GM12878 (cell line): ENCODE results near the gene HOXD10. TPM values are rescaled to one million over a fixed set of nuclear protein-coding genes. Genes with fewer than 3 reads are reported as not detected.

Experiments used
- ATAC-seq: fragments of 200-7000 bp; cut with Tn5 transposase; 3 replicates; pipeline ENCODE4 v1.9.1; 2020; ENCODE audit warnings: mild to moderate bottlenecking, moderate library complexity
- BruUV-seq: library from RNA; stranded (reverse); fragments of 400-500 nt; replicated peaks from 2 replicates; lab custom pipeline; 2021; lab: Mats Ljungman, UMichigan
- CTCF ChIA-PET: fragments of 300-600 bp; sonication (Branson Sonifier 250); formaldehyde crosslinking; extraction: SDS; loops from one replicate; lab custom pipeline; 2021; ENCODE audit warnings: inconsistent platforms; lab: Yijun Ruan, JAX
- POLR2A ChIA-PET: fragments of 350-600 bp; formaldehyde crosslinking; extraction: SDS; loops from one replicate; lab custom pipeline; 2021; ENCODE audit warnings: inconsistent platforms; lab: Charles Lee
- RAD21 ChIA-PET: fragments of 300-600 bp; sonication (Branson Sonifier 250); formaldehyde crosslinking; loops from one replicate; lab custom pipeline; 2023; ENCODE audit warnings: antibody characterized with exemption; ENCODE audit not compliant: unreplicated experiment; lab: Charles Lee
- SMC1A ChIA-PET: fragments of 300-600 bp; sonication (Branson Sonifier 250); formaldehyde crosslinking; loops from one replicate; lab custom pipeline; 2023; ENCODE audit not compliant: unreplicated experiment, uncharacterized antibody; lab: Charles Lee
- DNase-seq: peaks from one replicate; pipeline ENCODE4 v3.0.0-alpha.2; 2011; ENCODE audit warnings: low read depth, low spot score
- FAIRE-seq: peaks from 3 replicates; lab custom pipeline; 2011; peaks lifted over from hg19 to GRCh38; lab: Jason Lieb, UNC
- H2AFZ ChIP-seq: 2 replicates; pipeline ENCODE4 v1.6.0; 2011; ENCODE audit warnings: low read depth, low read length, control low read depth; ENCODE audit not compliant: control insufficient read depth
- H3K27ac ChIP-seq: 2 replicates; pipeline ENCODE4 v1.5.1; 2011; ENCODE audit warnings: control low read depth; ENCODE audit not compliant: control insufficient read depth, insufficient read depth
- H3K27me3 ChIP-seq, 2 experiments: replicated peaks in 1 of 2; 2 replicates each; pipeline versions ENCODE4 v1.6.0 to v1.6.1; 2011; ENCODE audit warnings: low read length in 1 of 2; ENCODE audit not compliant: control insufficient read depth in 2 of 2, insufficient read depth in 2 of 2
- H3K36me3 ChIP-seq, 2 experiments: 2 replicates each; pipeline ENCODE4 v1.5.1; 2011; ENCODE audit warnings: low read length in 1 of 2; ENCODE audit not compliant: control insufficient read depth in 2 of 2, insufficient read depth in 2 of 2
- H3K4me1 ChIP-seq: 2 replicates; pipeline ENCODE4 v1.6.1; 2011; ENCODE audit warnings: mild to moderate bottlenecking, low read length, moderate library complexity, mixed read lengths; ENCODE audit not compliant: control insufficient read depth, insufficient read depth
- H3K4me2 ChIP-seq: 2 replicates; pipeline ENCODE4 v1.6.0; 2011; ENCODE audit warnings: control low read depth; ENCODE audit not compliant: control insufficient read depth, insufficient read depth
- H3K4me3 ChIP-seq: fragments of 200-600 bp; sonication (generic); 2 replicates; pipeline ENCODE4 v1.5.1; 2016
- H3K79me2 ChIP-seq: 2 replicates; pipeline ENCODE4 v1.6.0; 2011; ENCODE audit warnings: low read length; ENCODE audit not compliant: control insufficient read depth, insufficient read depth
- H3K9ac ChIP-seq: 2 replicates; pipeline ENCODE4 v1.8.0; 2011; ENCODE audit warnings: low read length, control low read depth, mixed read lengths; ENCODE audit not compliant: control insufficient read depth, insufficient read depth
- H3K9me3 ChIP-seq: replicated peaks from 3 replicates; pipeline ENCODE4 v1.5.1; 2011; ENCODE audit warnings: mild to moderate bottlenecking, low read length; ENCODE audit not compliant: control insufficient read depth, insufficient read depth
- H4K20me1 ChIP-seq: 2 replicates; pipeline ENCODE4 v1.6.0; 2011; ENCODE audit not compliant: control insufficient read depth, insufficient read depth
- CHD2 ChIP-seq: IDR thresholded peaks from 2 replicates; pipeline ENCODE4 v1.6.1; 2011; ENCODE audit warnings: low read depth, low read length, improper control_type of control experiment, borderline replicate concordance
- FOS ChIP-seq: IDR thresholded peaks from 3 replicates; pipeline ENCODE4 v1.6.1; 2011; ENCODE audit warnings: borderline replicate concordance; ENCODE audit not compliant: insufficient read length; ENCODE audit errors: extremely low read depth
- SREBF1 ChIP-seq: IDR thresholded peaks from 2 replicates; pipeline ENCODE4 v1.6.1; 2012; ENCODE audit warnings: mild to moderate bottlenecking, low read length
- ZNF207 ChIP-seq: fragments of 450-650 bp; IDR thresholded peaks from 2 replicates; pipeline ENCODE4 v1.6.1; 2014; ENCODE audit warnings: antibody characterized with exemption, mild to moderate bottlenecking, borderline replicate concordance
- WGBS: methylation state at CpG from one replicate; pipeline ENCODE4 v1.1.6; 2016; ENCODE audit warnings: low lambda C conversion rate; ENCODE audit not compliant: insufficient replicate concordance, insufficient coverage; ENCODE audit errors: missing lambda C conversion rate; 5-methylcytosine and 5-hydroxymethylcytosine counted together
- in situ Hi-C: fragments of 300-500 bp; cut with MboI; formaldehyde crosslinking; loops from 9 replicates; pipeline ENCODE4 v1.14.3; 2018; ENCODE audit warnings: mixed read lengths
- intact Hi-C: fragments of 100-400 bp; cut with micrococcal nuclease; formaldehyde crosslinking; loops from one replicate; pipeline ENCODE4 v1.14.2; 2022; ENCODE audit not compliant: unreplicated experiment
- polyA plus RNA-seq, 11 experiments: library from polyadenylated mRNA; depleted of rRNA in 4 of 11; unstranded in 6 of 11; stranded (reverse) in 5 of 11; fragments of >200 nt; fragmentation: Nextera tagmentation in 4 of 11; fragmentation: Illumina TruSeq in 1 of 11; extraction: Ambion mirVana in 4 of 11; extraction: Trizol in 1 of 11; gene quantifications; 1 replicate in 1 of 11; 2 replicates in 10 of 11; pipeline versions ENCODE4 v1.2.1 to v1.2.3, GENCODE V29; 2011 to 2016; ENCODE audit warnings: inconsistent platforms in 2 of 11, missing spikeins in 2 of 11, low read depth in 1 of 11
- total RNA-seq, 4 experiments: library from RNA; depleted of rRNA in 3 of 4; stranded (reverse); fragments of >200 nt in 3 of 4; fragmentation: Illumina TruSeq in 1 of 4; extraction: Trizol in 1 of 4; gene quantifications; 2 replicates each; pipeline versions ENCODE4 v1.2.1 to v1.2.3, GENCODE V29; 2013 to 2021
- TF ChIP-seq, protein P1 (sequence below): fragments of 450-650 bp; IDR thresholded peaks from 2 replicates; pipeline ENCODE4 v1.6.1; 2016; ENCODE audit warnings: mild to moderate bottlenecking
- TF ChIP-seq, protein P2 (sequence below): fragments of 450-650 bp; IDR thresholded peaks from 2 replicates; pipeline ENCODE4 v1.6.1; 2018; ENCODE audit warnings: mild to moderate bottlenecking, low read depth, moderate library complexity; ENCODE audit not compliant: partially characterized antibody

HOXD10 gene
- total and polyA plus RNA-seq, 10 of the 15 experiments (the other 5 are each of a cell fraction or from before 2014, with no cell fraction given): not detected

DNA sequence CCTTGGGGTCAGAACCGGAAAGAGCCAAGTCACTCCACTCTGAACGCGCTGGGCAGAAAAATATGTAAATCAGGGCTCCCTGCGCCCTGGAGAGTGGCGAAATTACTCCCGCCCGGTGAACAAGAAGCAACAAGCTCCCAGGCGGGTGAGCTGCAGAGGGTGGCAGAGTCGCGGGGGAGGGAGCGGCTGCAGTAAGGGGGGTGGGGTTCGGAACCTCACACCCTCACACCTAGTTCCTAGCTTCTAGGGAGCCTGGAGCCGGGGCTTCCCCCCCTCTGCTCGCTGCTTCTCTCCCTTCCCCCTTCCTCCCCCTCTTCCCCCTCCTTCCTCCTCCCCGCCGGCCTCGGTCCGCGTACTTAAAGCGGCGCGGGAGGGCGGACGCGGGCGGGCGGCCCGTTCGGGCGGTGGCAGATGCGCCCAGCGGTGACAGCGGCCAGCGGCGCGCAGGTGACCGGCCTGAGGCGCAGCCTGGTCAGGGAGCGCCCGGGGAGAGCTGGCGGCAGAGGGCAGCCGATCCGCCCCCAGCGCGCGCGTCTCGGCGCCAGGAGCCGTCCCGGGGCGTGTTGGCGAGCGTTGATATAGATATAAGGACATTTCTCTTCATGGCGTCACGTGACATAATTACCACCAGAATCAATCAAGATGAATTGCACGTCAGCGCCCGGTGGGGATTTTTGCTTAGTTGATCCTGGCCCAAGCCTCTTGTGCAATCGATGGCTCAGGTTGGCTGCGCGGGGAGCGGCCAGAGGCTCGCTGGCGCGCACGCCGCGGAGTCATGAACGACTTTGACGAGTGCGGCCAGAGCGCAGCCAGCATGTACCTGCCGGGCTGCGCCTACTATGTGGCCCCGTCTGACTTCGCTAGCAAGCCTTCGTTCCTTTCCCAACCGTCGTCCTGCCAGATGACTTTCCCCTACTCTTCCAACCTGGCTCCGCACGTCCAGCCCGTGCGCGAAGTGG is 9.7 kb upstream of the HOXD10 start, which contains the start of gene HOXD11:
TSS of gene HOXD11 (plus strand) at position 700 of the 959 bp plus-strand sequence. CDS start at position 776, 76 bp downstream.
- Histone ChIP-seq H3K36me3 (no peaks in the 10 kb centered on the region), H3K9ac (no peak within 1 kb of the TSS), H3K27me3 (peaks cover 13 to 40% of the 10 kb centered on the region in 2 experiments), H3K27ac (no peak within 1 kb of the TSS), H3K9me3 (peaks cover 3% of the 10 kb centered on the region; the same call in 1 of the 3 replicates), H2AFZ (no peak within 1 kb of the TSS), H3K4me3 (no peak within 1 kb of the TSS), H3K79me2 (no peaks in the 10 kb centered on the region), H3K4me1 (no peaks in the 10 kb centered on the region), H3K4me2 (peak within 1 kb of the TSS; percentile 17; the same call in 1 of the 2 replicates), H4K20me1 (no peaks in the 10 kb centered on the region)
- TF ChIP-seq FOS: no peak
- TF ChIP-seq, protein P1, sequence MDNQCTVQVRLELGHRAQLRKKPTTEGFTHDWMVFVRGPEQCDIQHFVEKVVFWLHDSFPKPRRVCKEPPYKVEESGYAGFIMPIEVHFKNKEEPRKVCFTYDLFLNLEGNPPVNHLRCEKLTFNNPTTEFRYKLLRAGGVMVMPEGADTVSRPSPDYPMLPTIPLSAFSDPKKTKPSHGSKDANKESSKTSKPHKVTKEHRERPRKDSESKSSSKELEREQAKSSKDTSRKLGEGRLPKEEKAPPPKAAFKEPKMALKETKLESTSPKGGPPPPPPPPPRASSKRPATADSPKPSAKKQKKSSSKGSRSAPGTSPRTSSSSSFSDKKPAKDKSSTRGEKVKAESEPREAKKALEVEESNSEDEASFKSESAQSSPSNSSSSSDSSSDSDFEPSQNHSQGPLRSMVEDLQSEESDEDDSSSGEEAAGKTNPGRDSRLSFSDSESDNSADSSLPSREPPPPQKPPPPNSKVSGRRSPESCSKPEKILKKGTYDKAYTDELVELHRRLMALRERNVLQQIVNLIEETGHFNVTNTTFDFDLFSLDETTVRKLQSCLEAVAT: no peak
- TF ChIP-seq SREBF1: no peak
- TF ChIP-seq CHD2: no peak
- TF ChIP-seq, protein P2, sequence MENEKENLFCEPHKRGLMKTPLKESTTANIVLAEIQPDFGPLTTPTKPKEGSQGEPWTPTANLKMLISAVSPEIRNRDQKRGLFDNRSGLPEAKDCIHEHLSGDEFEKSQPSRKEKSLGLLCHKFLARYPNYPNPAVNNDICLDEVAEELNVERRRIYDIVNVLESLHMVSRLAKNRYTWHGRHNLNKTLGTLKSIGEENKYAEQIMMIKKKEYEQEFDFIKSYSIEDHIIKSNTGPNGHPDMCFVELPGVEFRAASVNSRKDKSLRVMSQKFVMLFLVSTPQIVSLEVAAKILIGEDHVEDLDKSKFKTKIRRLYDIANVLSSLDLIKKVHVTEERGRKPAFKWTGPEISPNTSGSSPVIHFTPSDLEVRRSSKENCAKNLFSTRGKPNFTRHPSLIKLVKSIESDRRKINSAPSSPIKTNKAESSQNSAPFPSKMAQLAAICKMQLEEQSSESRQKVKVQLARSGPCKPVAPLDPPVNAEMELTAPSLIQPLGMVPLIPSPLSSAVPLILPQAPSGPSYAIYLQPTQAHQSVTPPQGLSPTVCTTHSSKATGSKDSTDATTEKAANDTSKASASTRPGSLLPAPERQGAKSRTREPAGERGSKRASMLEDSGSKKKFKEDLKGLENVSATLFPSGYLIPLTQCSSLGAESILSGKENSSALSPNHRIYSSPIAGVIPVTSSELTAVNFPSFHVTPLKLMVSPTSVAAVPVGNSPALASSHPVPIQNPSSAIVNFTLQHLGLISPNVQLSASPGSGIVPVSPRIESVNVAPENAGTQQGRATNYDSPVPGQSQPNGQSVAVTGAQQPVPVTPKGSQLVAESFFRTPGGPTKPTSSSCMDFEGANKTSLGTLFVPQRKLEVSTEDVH: no peak
- TF ChIP-seq ZNF207: no peak
- intact Hi-C loops: no loop called here
- ChIA-PET CTCF (no interaction called here), RAD21 (no interaction called here), POLR2A (no interaction called here), SMC1A (no interaction called here)
- no TSS peak for BruUV-seq
- FAIRE-seq: no peak
- no peak for ATAC-seq
- no peak for DNase-seq
- in situ Hi-C loops: no loop called here
- 61% methylated on average over 43 of the region's 85 CpGs for WGBS
